ENCODE data around the gene PPP5C. TPM values are rescaled to one million over a fixed set of nuclear protein-coding genes. Genes with fewer than 3 reads are reported as not detected.

Gene PPP5C
- total RNA-seq, 2 experiments from 2014 or later = 105 to 118 TPM

- no TSS peak for BruUV-seq (replicated peaks)
- ChIA-PET POLR2A (no interaction called here), CTCF (ENCODE audit: unreplicated experiment) (no interaction called here)
- Histone ChIP-seq H3K36me3 (ENCODE audit: insufficient read depth, low read length) (no peaks in the 10 kb centered on the region), H3K9me2 (ENCODE audit: insufficient read depth, low read length) (no peaks in the 10 kb centered on the region), H3K9me3 (ENCODE audit: low read length) (no peaks in the 10 kb centered on the region), H3K27ac (ENCODE audit: low read depth, low read length, poor library complexity, severe bottlenecking) (no peak overlapping the region), H4K20me1 (ENCODE audit: insufficient read depth, low read length) (no peaks in the 10 kb centered on the region), H3K4me1 (ENCODE audit: insufficient read depth, low read length, poor library complexity, severe bottlenecking) (no peaks in the 10 kb centered on the region), H3K79me2 (ENCODE audit: insufficient read depth, low read depth, low read length) (no peaks in the 10 kb centered on the region), H3K4me3 (ENCODE audit: low read depth, low read length, poor library complexity, severe bottlenecking) (no peak overlapping the region), H2AFZ (ENCODE audit: low read length) (no peak overlapping the region), H3K4me2 (ENCODE audit: low read length) (no peak overlapping the region)
- intact Hi-C loops (cut with micrococcal nuclease; ENCODE audit: unreplicated experiment) = no loop called here
- DNase-seq (ENCODE audit: low spot score) = no peak
- TF ChIP-seq CTCF (conservative IDR thresholded peaks at IDR 0.05; ENCODE audit: low read length) = no peak
- TF ChIP-seq EZH2phosphoT487 (IDR thresholded peaks at IDR 0.05; ENCODE audit: borderline replicate concordance, low read depth, low read length) = no peak
These were observed 7.4 kb upstream of the PPP5C start for GRCh38 chr19:46339446-46339845.

- Histone ChIP-seq H3K36me3 (ENCODE audit: insufficient read depth, low read length) (no peaks in the 10 kb centered on the region), H3K9me3 (ENCODE audit: low read length) (no peaks in the 10 kb centered on the region), H3K9me2 (ENCODE audit: insufficient read depth, low read length) (no peaks in the 10 kb centered on the region), H3K4me2 (ENCODE audit: low read length) (no peak overlapping the region), H3K4me3 (ENCODE audit: low read depth, low read length, poor library complexity, severe bottlenecking) (no peak overlapping the region), H3K27ac (ENCODE audit: low read depth, low read length, poor library complexity, severe bottlenecking) (no peak overlapping the region), H2AFZ (ENCODE audit: low read length) (no peak overlapping the region), H3K4me1 (ENCODE audit: insufficient read depth, low read length, poor library complexity, severe bottlenecking) (no peaks in the 10 kb centered on the region), H3K79me2 (ENCODE audit: insufficient read depth, low read depth, low read length) (no peaks in the 10 kb centered on the region), H4K20me1 (ENCODE audit: insufficient read depth, low read length) (no peaks in the 10 kb centered on the region)
- intact Hi-C loops (cut with micrococcal nuclease; ENCODE audit: unreplicated experiment) = no loop called here
- BruUV-seq (replicated peaks) = no TSS peak
- CTCF ChIA-PET (ENCODE audit: unreplicated experiment) = no interaction called here
- POLR2A ChIA-PET = no interaction called here
- DNase-seq (ENCODE audit: low spot score) = no peak
- TF ChIP-seq EZH2phosphoT487 (IDR thresholded peaks at IDR 0.05; ENCODE audit: borderline replicate concordance, low read depth, low read length) = no peak
- TF ChIP-seq CTCF (conservative IDR thresholded peaks at IDR 0.05; ENCODE audit: low read length) = no peak
These were observed 6.7 kb upstream of the PPP5C start for GRCh38 chr19:46340051-46340659.

- no peaks in the 10 kb centered on the region for H3K9me3 ChIP-seq (ENCODE audit: low read length)
These were observed 5.0 kb upstream of the PPP5C start for GRCh38 chr19:46341937-46342336.

More at GRCh38 chr19:46341937-46342336, 5.0 kb upstream of the PPP5C start:
- no peak overlapping the region for H3K4me2 ChIP-seq (ENCODE audit: low read length)
- no peak for DNase-seq (ENCODE audit: low spot score)
- TF ChIP-seq CTCF (conservative IDR thresholded peaks at IDR 0.05; ENCODE audit: low read length) (no peak), EZH2phosphoT487 (IDR thresholded peaks at IDR 0.05; ENCODE audit: borderline replicate concordance, low read depth, low read length) (no peak)
- H4K20me1 ChIP-seq (ENCODE audit: insufficient read depth, low read length) = no peaks in the 10 kb centered on the region
- H3K4me1 ChIP-seq (ENCODE audit: insufficient read depth, low read length, poor library complexity, severe bottlenecking) = peaks cover 4% of the 10 kb centered on the region
- H3K36me3 ChIP-seq (ENCODE audit: insufficient read depth, low read length) = no peaks in the 10 kb centered on the region
- no TSS peak for BruUV-seq (replicated peaks)
- ChIA-PET POLR2A (no interaction called here), CTCF (ENCODE audit: unreplicated experiment) (no interaction called here)
- no peaks in the 10 kb centered on the region for H3K9me2 ChIP-seq (ENCODE audit: insufficient read depth, low read length)
- H3K79me2 ChIP-seq (ENCODE audit: insufficient read depth, low read depth, low read length) = no peaks in the 10 kb centered on the region
- intact Hi-C loops (cut with micrococcal nuclease; ENCODE audit: unreplicated experiment) = no loop called here
- no peak overlapping the region for H2AFZ ChIP-seq (ENCODE audit: low read length)
- no peak overlapping the region for H3K27ac ChIP-seq (ENCODE audit: low read depth, low read length, poor library complexity, severe bottlenecking)
- no peak overlapping the region for H3K4me3 ChIP-seq (ENCODE audit: low read depth, low read length, poor library complexity, severe bottlenecking)

Data from OCI-LY7 (cell line).